Activated T-cell treated with anti-CD3 and anti-CD28 coated beads, Interleukin-2, amount 50 U/mL, for 48 hours (primary cell): ENCODE data around the gene ZMYND8.
A peak's percentile ranks its signal among the peaks of the same experiment; 100 is the strongest.
"Not testable (repeated sequence)": the region's sequence is repeated elsewhere in the genome, so short reads cannot be mapped to it uniquely, and the experiment has no call there.

ENCODE experiments used
- DNase-seq, 2 experiments: peaks; one replicate each; pipeline ENCODE4 v3.0.0-alpha.2; 2020

The ZMYND8 gene

GRCh38 chr20:47356526-47357295 is at the start of gene ZMYND8:
ZMYND8 (minus strand) TSS chr20:47356699; CDS start chr20:47356670, 29 bp downstream.
- DNase-seq = peak; percentile 100

- DNase-seq = no peak
These were observed 49.4 kb upstream of the ZMYND8 start for GRCh38 chr20:47405775-47406325.

- DNase-seq = peak; percentile 36 to 43
These were observed 44.2 kb upstream of the ZMYND8 start for GRCh38 chr20:47400685-47401084.

DNA sequence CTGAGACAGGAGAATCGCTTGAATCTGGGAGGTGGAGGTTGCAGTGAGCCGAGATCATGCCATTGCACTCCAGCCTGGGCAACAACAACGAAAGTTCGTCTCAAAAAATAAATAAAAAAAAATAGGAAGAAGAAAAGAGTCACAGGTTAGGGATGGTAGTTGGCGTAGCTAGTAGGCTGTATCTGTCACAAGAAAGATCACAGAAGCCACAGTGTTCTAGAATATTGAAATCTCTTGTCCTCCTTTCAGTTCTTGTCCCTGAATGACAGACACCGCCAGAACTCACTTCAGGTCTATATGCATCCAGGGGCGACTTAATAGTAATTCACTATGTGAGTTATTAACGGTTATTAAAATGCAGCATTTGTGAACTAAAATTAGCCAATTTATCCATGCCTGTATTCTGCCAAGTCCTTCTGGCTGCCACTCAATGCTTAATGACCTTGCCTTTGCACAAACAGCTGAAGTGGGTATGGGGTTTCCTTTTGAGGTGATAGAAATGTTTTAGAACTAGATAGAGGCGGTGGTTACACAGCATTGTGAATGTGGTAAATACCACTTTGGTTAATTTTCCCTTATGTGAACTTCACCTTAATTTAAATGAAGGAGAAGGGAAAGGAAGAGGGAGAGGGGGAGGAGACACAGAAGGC is 41.3 kb upstream of the ZMYND8 start:
- DNase-seq = no peak

DNA sequence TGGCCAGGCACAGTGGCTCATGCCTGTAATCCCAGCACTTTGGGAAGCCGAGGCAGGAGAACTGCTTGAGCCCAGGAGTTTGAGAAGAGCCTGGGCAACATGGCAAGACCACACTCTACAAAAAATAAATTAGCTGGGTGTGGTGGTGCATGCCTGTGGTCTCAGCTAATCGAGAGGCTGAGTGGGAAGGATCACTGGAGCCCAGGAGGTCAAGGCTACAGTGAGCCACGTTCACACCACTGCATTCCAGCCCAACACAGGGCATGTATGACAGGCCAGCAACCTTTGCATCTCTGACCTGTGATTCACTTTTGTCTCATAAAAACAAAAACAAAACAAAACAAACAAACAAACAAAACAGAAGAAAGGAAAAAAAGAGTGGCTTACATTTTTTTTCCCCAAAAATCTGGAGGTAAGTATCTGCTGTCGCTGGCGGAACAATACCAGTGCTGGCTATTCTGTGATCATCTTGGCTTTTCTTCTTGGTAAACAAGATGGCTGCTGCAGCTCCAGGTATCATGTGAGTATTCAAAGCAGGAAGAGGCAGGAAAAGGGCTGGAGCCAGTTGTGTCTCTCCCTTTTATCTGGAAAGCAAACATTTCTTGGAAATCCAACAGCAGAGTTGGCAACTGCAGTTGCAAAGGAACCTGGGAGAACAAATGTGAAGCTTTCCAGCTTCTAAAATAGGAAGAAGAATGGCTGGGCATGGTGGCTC is 40.4 kb upstream of the ZMYND8 start:
- DNase-seq = no peak

DNA sequence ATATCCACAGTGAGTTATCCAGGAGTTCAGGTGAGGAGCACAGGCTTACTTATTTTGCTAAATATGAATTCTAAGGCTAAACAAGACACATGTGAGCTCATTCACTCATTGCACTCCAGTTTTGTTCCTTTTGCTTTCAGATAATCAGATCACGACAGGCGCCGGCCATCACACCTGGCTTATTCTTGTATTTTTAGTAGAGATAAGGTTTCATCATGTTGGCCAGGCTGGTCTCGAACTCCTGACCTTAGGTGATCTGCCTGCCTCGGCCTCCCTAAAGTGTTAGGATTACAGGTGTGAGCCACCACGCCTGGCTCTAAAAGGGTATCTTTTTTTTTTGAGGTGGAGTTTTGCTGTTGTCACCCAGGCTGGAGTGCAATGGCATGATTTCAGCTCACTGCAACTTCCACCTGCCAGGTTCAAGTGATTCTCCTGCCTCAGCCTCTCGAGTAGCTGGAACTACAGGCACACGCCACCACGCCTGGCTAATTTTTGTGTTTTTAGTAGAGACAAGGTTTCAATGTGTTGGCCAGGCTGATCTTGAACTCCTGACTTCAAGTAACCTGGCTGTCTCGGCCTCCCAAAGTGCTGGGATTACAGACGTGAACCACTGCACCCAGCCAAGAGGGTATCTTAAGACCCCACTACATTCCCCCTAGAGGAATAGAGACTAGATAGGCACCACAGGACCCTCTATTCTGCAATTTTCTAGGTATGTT is 37.5 kb upstream of the ZMYND8 start:
- DNase-seq = not testable (repeated sequence)

DNA sequence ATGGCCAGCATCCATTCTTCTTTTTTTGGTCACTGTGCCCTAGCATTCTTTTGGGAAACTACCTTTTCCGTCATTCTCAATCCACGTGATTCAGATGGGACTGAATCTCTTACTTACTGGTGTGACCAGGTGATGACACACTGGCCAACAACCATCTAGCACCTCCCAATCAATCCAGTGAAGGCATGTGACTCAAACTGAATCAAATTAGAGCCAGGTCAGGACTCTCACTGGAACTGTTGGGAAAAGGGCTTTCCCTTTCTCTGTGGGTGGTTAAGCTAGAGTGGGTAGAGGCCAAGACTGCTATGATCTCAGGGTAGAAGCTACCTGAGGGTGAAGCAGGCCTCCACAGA is 36.2 kb upstream of the ZMYND8 start:
- DNase-seq = no peak

DNA sequence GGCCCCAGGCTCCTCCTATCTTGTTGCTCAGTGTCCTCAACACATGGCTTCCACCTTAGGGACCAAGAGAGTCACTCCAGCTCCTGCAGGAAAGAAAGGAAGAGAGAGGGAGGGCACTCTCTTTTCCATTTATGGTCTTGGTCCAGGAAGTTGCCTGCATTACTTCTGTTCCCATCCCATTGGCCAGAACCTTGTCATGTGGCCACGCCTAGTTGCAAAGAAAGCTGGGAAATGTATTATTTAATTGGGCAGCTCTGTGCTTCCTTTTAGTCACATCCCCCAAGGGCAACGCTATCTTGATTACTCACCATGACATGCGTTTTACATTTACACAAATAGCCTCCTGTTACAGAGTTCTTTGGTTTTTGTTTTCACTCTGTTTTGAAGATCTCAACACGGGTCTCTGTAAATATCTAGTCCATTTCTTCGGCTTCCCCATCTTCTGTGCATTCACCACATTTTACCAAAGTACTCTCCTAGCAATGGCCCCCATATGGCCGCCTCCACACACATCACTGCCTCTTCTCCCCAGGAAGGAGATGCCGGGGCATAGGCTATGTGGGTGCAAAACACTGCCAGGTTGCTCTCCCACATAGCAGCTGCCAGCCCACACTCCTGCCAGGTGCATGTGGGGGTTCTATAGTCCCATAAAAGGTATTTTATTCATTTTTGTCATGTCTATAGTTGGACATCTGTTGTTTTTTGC is 35.7 kb upstream of the ZMYND8 start:
- DNase-seq = peak in 1 of 2 experiments; percentile 37

DNA sequence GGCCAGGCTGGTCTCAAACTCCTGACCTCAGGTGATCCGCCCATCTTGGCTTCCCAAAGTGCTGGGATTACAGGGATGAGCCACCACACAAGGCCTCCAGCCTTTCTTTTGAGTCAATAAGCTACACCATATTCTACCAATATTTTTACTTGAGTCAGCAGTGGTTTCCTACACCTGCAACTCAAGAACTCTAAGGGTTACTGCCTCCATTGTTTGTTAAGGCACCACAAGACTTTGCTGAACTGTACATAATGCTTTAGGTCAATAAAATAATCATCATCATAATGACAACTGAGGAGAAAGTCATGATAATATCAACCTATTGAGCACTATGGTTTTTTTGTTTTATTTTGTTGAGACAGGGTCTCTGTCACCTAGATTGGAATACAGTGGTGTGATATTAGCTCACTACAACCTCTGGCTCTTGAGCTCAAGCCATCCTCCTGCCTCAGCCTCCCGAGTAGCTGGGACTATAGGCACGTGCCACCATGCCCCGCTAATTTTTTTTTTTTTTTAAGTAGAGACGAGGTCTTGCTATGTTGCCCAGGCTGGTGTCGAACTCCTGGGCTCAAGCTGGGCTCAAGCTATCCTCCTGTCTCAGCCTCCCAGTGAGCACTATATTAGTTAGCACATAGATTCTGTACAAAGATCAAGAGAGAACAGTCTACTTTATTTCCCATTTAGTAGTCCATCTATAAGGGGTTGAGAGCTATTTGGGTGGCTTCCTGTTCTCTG is 34.9 kb upstream of the ZMYND8 start:
- DNase-seq = no peak

DNA sequence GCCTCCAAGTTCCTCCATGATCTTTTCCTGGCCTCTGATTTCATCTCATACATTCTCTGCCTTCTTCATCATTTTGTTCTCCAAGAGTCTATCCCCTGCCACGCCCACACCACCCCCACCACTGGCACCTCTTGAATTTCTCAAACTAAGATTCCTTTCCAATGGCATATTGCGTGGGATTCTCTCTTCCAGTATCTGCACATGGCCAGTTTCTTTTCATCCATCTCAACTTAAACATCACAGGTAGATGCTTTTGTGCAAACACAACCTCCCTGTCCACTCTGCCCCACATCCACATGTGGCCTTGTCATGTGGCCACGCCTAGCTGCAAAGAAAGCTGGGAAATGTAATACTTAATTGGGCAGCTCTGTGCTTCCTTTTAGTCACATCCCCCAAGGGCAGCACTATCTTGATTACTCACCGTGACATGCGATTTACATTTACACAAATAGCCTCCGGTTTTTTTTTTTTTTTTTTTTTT is 33.4 kb upstream of the ZMYND8 start:
- no peak for DNase-seq

DNA sequence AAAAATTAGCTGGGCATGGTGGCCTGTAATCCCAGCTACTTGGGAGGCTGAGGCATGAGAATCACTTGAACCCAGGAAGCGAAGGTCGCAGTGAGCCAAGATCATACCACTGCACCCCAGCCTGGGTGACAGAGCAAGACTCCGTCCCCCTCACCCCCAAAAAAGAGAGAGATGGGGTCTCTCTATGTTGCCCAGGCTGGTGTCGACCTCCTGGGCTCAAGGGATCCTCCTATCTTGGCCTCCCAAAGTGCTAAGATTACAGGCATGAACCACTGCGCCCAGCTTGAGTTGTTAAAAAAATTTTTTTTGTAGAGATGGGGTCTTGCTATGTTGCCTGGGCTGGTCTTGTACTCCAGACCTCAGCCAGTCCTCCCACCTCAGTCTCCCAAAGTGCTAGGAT is 29.5 kb upstream of the ZMYND8 start:
- DNase-seq = not testable (repeated sequence)

DNA sequence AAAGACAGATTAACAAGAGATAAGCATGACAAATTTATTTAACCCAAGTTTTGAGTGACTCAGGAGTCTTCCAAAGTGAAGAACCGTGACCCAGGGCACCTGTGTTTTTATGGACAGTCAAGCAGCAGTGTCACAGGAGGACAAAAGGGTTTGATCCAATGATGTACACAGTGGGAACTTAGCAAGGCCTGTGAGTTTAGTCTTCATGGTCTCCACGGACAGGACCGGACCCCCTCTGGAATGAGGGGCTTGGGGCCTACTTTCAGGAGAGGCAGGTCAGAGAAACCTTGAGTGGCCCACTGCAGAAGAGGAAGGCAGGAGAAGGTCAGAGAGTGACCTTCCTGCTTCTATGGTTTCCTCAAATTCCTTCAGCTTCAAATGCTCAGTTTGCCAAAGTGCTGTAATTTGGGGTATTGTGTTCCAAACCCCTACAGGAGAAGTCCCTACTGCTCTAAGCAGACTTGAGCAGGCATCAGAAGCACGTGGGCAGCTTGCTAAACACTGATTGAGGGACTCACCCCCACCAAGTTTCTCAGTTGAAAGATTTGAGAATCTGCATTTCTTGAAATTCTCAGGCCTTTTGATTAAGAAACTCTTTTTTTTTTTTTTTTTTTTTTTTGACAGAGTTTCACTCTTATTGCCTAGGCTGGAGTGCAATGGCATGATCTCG is 26.4 kb upstream of the ZMYND8 start:
- no peak for DNase-seq

DNA sequence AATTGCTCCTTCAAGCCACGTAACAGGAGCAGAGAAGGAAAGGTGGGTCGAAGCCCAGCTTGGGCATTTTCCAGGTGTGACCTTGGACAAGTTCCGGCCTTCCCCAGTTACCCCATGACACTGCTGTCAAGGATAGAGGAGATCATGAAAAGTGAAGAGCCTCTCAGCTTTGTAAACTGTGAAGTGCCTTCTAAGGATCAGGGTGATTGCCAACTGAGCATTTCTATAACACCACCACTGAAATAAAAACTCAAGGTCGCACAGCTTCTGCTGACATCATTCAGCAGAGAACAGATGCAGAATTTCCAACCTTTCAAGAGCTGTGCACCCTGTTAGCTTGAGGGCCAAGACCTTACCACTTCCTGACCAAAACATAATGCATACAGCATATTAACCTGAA is 24.0 kb upstream of the ZMYND8 start:
- DNase-seq = no peak

DNA sequence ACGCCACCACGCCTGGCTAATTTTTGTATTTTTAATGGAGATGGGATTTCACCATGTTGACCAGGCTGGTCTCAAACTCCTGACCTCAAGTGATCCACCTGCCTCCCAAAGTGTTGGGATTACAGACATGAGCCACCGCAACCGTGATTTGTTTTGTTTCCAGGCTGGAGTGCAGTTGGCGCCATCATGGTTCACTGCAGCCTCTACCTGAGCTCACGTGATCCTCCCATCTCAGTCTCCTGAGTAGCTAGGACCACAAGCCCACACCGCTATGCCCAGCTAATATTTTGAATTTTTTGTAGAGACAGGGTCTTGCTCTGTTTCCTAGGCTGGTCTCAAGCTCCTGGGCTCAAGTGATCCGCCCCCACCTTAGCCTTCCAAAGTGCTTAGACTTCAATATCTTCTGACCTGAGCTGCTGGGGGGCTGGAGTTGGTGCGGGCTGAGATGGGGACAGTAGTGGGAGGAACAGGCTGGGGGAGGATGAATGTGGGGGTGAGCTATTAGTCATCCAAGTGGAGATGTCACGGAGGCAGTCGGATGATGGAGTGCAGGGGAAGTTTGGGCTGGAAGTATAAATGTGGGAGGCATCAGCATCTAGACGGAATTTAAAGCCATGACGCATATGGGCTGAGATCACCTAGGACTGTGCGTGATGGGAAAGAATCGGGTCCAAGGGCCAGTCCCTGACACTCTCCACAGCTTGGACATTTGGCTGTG is 23.1 kb upstream of the ZMYND8 start:
- no peak for DNase-seq

DNA sequence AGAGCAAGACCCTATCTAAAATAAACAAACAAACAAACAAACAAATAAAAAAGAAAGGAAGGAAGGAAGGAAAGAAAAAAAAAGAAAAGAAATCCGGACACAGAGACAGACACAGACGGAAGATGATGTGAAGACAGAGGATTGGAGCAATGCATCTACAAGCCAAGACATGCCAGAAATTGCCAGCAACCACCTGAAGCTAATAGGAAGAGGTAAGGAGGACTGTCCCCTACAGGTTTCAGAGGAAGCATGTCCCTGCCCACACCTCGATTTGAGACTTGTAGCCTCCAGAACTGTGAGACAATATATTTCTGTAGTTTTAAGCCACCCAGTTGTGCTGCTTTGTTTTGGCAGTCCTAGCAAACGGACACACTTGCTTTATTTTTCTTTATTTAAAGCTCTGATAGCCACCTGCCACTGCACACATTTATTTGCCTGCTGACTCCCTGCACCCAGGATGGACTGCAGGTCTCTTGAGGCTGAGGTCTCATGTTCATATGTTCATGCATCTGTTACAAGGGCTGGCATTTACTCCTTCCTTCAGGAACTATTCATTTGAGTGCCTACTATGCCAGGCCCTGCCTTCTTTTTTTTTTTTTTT is 20.7 kb upstream of the ZMYND8 start:
- DNase-seq = no peak

GRCh38 chr20:47376096-47376643 is 19.7 kb upstream of the ZMYND8 start:
- not testable (repeated sequence) for DNase-seq

DNA sequence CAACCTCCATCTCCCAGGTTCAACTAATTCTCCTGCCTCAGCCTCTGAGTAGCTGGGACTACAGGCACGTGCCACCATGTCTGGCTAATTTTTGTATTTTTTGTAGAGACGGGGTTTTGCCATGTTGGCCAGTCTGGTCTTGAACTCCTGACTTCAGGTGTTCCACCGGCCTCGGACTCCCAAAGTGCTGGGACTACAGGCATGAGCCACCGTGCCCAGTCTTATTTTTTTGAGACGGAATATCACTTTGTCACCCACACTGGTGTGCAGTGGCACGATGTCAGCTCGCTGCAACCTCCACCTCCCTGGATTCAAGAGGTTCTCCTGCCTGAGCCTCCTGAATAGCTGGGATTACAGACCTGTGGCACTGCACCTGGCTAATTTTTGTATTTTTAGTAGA is 17.6 kb upstream of the ZMYND8 start:
- not testable (repeated sequence) for DNase-seq

GRCh38 chr20:47373206-47373733 is 16.8 kb upstream of the ZMYND8 start:
- DNase-seq = no peak
